GM13976 (cell line): ENCODE measurements around the gene OR8H1.

Experiments used
- DNase-seq: peaks from one replicate; pipeline ENCODE4 v3.0.0; 2012; ENCODE audit warnings: low spot score
- in situ Hi-C: fragments of 300-500 bp; cut with MboI; formaldehyde crosslinking; loops from one replicate; pipeline ENCODE4 v1.12.0; 2022; ENCODE audit warnings: low sequenced_read_pairs, mixed read lengths, inconsistent platforms; ENCODE audit not compliant: unreplicated experiment
- TF ChIP-seq, protein P1 (sequence below): IDR thresholded peaks from 2 replicates; pipeline ENCODE4 v1.5.1; 2012; ENCODE audit warnings: borderline replicate concordance, mild to moderate bottlenecking; ENCODE audit not compliant: insufficient read depth; ENCODE audit errors: extremely low read depth, missing control alignments, control extremely low read depth

The OR8H1 gene, protein sequence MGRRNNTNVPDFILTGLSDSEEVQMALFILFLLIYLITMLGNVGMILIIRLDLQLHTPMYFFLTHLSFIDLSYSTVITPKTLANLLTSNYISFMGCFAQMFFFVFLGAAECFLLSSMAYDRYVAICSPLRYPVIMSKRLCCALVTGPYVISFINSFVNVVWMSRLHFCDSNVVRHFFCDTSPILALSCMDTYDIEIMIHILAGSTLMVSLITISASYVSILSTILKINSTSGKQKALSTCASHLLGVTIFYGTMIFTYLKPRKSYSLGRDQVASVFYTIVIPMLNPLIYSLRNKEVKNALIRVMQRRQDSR

GRCh38 chr11:56292154-56292553 is at the start of gene OR8H1:
TSS of gene OR8H1 (minus strand) at chr11:56292254. CDS start at chr11:56291062, 1,192 bp downstream.
- DNase-seq, result no peak
- TF ChIP-seq, protein P1, sequence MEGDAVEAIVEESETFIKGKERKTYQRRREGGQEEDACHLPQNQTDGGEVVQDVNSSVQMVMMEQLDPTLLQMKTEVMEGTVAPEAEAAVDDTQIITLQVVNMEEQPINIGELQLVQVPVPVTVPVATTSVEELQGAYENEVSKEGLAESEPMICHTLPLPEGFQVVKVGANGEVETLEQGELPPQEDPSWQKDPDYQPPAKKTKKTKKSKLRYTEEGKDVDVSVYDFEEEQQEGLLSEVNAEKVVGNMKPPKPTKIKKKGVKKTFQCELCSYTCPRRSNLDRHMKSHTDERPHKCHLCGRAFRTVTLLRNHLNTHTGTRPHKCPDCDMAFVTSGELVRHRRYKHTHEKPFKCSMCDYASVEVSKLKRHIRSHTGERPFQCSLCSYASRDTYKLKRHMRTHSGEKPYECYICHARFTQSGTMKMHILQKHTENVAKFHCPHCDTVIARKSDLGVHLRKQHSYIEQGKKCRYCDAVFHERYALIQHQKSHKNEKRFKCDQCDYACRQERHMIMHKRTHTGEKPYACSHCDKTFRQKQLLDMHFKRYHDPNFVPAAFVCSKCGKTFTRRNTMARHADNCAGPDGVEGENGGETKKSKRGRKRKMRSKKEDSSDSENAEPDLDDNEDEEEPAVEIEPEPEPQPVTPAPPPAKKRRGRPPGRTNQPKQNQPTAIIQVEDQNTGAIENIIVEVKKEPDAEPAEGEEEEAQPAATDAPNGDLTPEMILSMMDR, result no peak
- in situ Hi-C loops, result no loop called here

- TF ChIP-seq, protein P1, result no peak
- in situ Hi-C loops, result no loop called here
- DNase-seq, result no peak
These were observed 48.2 kb upstream of the OR8H1 start for GRCh38 chr11:56340289-56340688.

GRCh38 chr11:56333156-56333555 is 41.1 kb upstream of the OR8H1 start:
- in situ Hi-C loops, result no loop called here
- no peak for DNase-seq
- TF ChIP-seq, protein P1, result no peak

DNA sequence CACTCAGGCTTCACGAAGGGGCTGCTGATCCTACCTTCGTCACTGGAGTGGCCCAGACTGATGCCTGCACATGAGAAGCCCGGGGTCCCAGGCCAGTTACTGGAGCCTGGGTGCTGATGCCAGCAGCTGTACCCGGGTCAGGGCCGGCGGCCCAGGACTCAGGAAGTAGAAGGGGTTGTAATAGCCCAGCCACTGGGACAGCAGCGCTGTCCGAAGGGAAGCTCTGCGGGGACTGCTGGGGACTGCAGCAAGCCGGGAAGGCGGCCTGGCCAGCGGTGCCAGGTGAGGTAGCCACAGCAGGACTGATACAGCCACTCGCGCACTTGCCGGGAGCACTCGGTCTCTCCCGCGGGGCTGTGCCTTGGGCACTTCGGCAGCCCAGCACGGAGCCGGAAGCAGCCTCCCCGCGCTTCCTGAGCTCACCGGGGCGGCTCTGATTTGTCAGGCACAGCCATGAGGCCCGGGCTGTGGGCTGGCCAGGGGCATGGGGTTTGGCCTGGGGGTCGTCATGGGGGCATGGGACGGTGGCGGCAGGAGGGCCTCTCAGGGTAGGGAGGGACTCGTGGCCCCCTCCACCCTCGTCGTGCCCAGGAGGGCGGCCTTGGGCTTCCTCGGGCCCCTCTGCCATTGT is 39.9 kb upstream of the OR8H1 start:
- peak; percentile 9 for DNase-seq
- in situ Hi-C loops, result no loop called here

GRCh38 chr11:56314844-56315243 is 22.8 kb upstream of the OR8H1 start, which contains the start of gene OR8K3:
TSS of gene OR8K3 (plus strand) at chr11:56315144. CDS start at chr11:56318307, 3,163 bp downstream.
- TF ChIP-seq, protein P1, result no peak
- in situ Hi-C loops, result no loop called here
- no peak for DNase-seq

More for the DNA sequence above, 39.9 kb upstream of the OR8H1 start:
- TF ChIP-seq, protein P1, result no peak

- TF ChIP-seq, protein P1, result no peak
- in situ Hi-C loops, result no loop called here
- no peak for DNase-seq
These were observed 15.8 kb upstream of the OR8H1 start for GRCh38 chr11:56307836-56308235.
